Lower lobe of right lung (tissue), 2 donors: ENCODE measurements around the gene PRDX5. TPM values are rescaled to one million over a fixed set of nuclear protein-coding genes. Genes with fewer than 3 reads are reported as not detected.
A peak's percentile ranks its signal among the peaks of the same experiment; 100 is the strongest.

Source experiments
- ATAC-seq, 2 donors: fragments of 200-7000 bp; cut with Tn5 transposase; one replicate each; pipeline ENCODE4 v1.9.1; 2020 to 2022; ENCODE audit warnings: mild to moderate bottlenecking in 2 of 2, moderate library complexity in 2 of 2
- DNase-seq: peaks from one replicate; pipeline ENCODE4 v3.0.0-alpha.2; 2020
- H3K27ac ChIP-seq: fragments of 200-600 bp; one replicate; pipeline ENCODE4 v1.8.0; 2022
- H3K27me3 ChIP-seq: fragments of 200-600 bp; one replicate; pipeline ENCODE4 v1.8.0; 2022; ENCODE audit warnings: low read depth
- H3K36me3 ChIP-seq: fragments of 200-600 bp; one replicate; pipeline ENCODE4 v1.8.0; 2022; ENCODE audit warnings: mild to moderate bottlenecking
- H3K4me1 ChIP-seq: fragments of 200-600 bp; one replicate; pipeline ENCODE4 v1.8.0; 2022
- H3K4me3 ChIP-seq: fragments of 200-600 bp; one replicate; pipeline ENCODE4 v1.8.0; 2022; ENCODE audit warnings: mild to moderate bottlenecking
- H3K9me3 ChIP-seq: fragments of 200-600 bp; one replicate; pipeline ENCODE4 v1.8.0; 2022
- CTCF ChIP-seq: fragments of 200-600 bp; IDR thresholded peaks from one replicate; pipeline ENCODE4 v1.8.0; 2022; ENCODE audit warnings: antibody characterized with exemption, mild to moderate bottlenecking
- intact Hi-C: fragments of 100-400 bp; cut with DNase I; formaldehyde crosslinking; loops from one replicate; pipeline ENCODE4 v1.11.0; 2022
- total RNA-seq: library from RNA; stranded (reverse); fragmentation: NEBNext Ultra II Directional; extraction: Animal tissue kit (Norgen Biotek cat#: 25700); gene quantifications from one replicate; pipeline ENCODE4 v1.2.1, GENCODE V29; 2021
- donor health status: DM: no; HTN: yes; CAD: no; lungs with severe emphysema.

Gene PRDX5
- total RNA-seq, 1 donor from 2014 or later = 203 TPM

- H3K27me3 ChIP-seq = peaks cover 38% of the 10 kb centered on the region
- peaks cover 28% of the 10 kb centered on the region for H3K4me1 ChIP-seq
- H3K9me3 ChIP-seq = no peaks in the 10 kb centered on the region
- no peak for TF ChIP-seq CTCF
- H3K36me3 ChIP-seq = no peaks in the 10 kb centered on the region
- no peak for ATAC-seq
- no peak overlapping the region for H3K27ac ChIP-seq
- H3K4me3 ChIP-seq = no peak overlapping the region
- intact Hi-C loops = no loop called here
- DNase-seq = no peak
Measured at GRCh38 chr11:64289002-64289564, 28.8 kb upstream of the PRDX5 start.

- no peak for TF ChIP-seq CTCF
- H3K4me3 ChIP-seq = no peak overlapping the region
- no peak for ATAC-seq
- H3K27ac ChIP-seq = no peak overlapping the region
- no peaks in the 10 kb centered on the region for H3K36me3 ChIP-seq
- intact Hi-C loops = no loop called here
- no peak for DNase-seq
- H3K27me3 ChIP-seq = peaks cover 54% of the 10 kb centered on the region
- H3K4me1 ChIP-seq = peaks cover 25% of the 10 kb centered on the region
- H3K9me3 ChIP-seq = no peaks in the 10 kb centered on the region
Measured at GRCh38 chr11:64290352-64291261, 27.3 kb upstream of the PRDX5 start.

GRCh38 chr11:64291262-64291751 lies 26.6 kb upstream of the PRDX5 start, which contains the start of gene KCNK4:
Gene KCNK4, plus strand, starts transcription at chr11:64291302. Its CDS starts 1,717 bp downstream, at chr11:64293019.
- ATAC-seq (no peak), DNase-seq (no peak)
- no peak within 1 kb of the TSS for H3K27ac ChIP-seq
- H3K9me3 ChIP-seq = no peaks in the 10 kb centered on the region
- H3K27me3 ChIP-seq = peaks cover 61% of the 10 kb centered on the region
- peak within 1 kb of the TSS; percentile 44 for H3K4me3 ChIP-seq
- H3K4me1 ChIP-seq = peaks cover 20% of the 10 kb centered on the region
- TF ChIP-seq CTCF = no peak
- no peaks in the 10 kb centered on the region for H3K36me3 ChIP-seq
- intact Hi-C loops = no loop called here

DNA sequence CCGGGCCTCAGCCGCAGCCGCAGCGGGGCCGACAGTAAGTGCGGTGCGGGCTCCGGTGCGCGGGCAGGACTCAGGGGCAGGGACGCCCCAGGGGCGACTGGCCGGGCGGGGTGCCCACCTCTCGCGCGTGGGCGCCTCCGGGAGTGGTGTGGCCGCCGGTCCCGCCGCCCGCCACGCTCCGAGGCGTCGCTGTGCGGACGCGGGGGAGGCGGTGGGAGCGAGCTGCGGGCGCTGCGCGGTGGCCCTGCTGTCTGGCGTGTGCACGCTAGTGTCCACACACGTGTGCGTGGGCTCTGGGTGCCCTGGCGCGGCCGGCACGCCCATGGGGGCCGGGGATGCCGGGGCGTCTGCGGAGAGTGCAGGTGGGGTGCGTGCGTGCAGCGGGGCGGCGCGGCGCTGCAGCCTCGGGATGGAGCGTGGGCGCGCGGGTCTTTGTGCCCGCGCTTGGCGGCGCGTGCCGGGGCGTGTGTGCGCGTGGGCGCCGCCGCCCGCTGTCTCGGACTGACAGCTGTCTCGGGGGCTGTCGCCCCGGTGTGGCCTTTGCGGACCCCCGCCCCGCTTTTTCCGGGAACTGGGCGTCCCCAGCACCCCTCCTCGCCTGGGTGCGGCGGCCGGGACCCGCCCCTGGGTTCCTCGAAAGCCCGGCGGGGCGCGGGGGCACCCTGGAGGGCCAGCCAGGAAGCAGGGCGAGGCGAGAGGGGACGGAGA lies 26.0 kb upstream of the PRDX5 start:
- Histone ChIP-seq H3K27ac (no peak overlapping the region), H3K4me3 (peak overlapping the region; percentile 44), H3K27me3 (peaks cover 67% of the 10 kb centered on the region), H3K36me3 (no peaks in the 10 kb centered on the region), H3K9me3 (no peaks in the 10 kb centered on the region), H3K4me1 (peaks cover 18% of the 10 kb centered on the region)
- peak; percentile 4 to 19 for ATAC-seq
- DNase-seq = no peak
- no peak for TF ChIP-seq CTCF
- intact Hi-C loops = no loop called here

- ATAC-seq (no peak), DNase-seq (no peak)
- peaks cover 74% of the 10 kb centered on the region for H3K27me3 ChIP-seq
- H3K27ac ChIP-seq = no peak overlapping the region
- TF ChIP-seq CTCF = no peak
- H3K9me3 ChIP-seq = no peaks in the 10 kb centered on the region
- peak overlapping the region; percentile 44 for H3K4me3 ChIP-seq
- H3K36me3 ChIP-seq = no peaks in the 10 kb centered on the region
- H3K4me1 ChIP-seq = peaks cover 18% of the 10 kb centered on the region
- intact Hi-C loops = no loop called here
Measured at GRCh38 chr11:64292460-64293254, 25.3 kb upstream of the PRDX5 start.
